Stimulated activated CD4-positive, alpha-beta T cell treated with anti-CD3 and anti-CD28 coated beads, Interleukin-1b, Interleukin-23, amount 100 ng/mL, for 4 hours (primary cell): ENCODE data around the gene PDLIM5.
"Not testable (repeated sequence)": the region's sequence is repeated elsewhere in the genome, so short reads cannot be mapped to it uniquely, and the experiment has no call there.

Source experiments
- DNase-seq, 2 donors: peaks; one replicate each; pipeline ENCODE4 v3.0.0-alpha.2; 2020; ENCODE audit warnings: low read depth in 2 of 2

The PDLIM5 gene, protein sequence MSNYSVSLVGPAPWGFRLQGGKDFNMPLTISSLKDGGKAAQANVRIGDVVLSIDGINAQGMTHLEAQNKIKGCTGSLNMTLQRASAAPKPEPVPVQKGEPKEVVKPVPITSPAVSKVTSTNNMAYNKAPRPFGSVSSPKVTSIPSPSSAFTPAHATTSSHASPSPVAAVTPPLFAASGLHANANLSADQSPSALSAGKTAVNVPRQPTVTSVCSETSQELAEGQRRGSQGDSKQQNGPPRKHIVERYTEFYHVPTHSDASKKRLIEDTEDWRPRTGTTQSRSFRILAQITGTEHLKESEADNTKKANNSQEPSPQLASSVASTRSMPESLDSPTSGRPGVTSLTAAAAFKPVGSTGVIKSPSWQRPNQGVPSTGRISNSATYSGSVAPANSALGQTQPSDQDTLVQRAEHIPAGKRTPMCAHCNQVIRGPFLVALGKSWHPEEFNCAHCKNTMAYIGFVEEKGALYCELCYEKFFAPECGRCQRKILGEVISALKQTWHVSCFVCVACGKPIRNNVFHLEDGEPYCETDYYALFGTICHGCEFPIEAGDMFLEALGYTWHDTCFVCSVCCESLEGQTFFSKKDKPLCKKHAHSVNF

DNA sequence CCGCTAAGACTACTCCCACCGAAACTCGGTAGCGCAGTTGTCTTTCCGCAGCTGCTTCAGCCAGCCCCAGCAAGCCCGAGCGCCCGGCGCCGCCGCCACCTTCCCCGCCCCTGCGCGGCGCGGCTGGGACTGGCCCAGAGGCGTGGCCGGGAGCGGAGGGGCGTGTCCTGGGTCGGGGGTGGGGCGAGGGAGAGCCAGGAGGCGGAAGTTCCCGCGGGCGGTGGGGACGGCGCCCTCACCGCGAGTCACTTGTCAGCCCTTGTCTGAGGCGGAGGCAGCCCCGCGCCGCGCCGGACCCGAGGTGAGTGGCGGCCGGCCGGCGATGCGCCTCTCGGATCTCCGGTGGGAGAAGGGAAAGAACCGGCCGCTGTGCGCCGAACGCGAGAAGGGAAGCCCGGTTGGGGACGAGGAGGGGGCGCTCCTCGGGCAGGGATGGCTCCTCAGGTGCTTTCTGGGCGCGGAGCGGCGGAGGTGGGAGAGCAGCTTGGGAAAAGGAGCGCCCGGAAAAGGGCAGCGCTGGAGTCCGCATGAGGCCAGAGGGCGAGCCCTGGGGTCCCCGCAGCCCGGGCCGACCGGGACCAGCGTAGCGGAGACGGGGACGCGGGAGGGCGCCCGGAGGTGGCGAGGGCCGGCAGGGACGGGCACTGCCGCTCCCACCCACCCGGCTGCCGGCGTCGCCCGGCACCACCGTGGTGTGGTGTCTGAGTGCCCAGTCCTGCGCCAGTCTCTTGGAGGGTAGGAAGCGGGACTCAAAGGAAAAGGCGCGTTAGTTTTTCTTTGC, at the start of gene PDLIM5:
Gene PDLIM5, plus strand, starts transcription at position 248 of the 781 bp plus-strand sequence. CDS start 3,347 bp downstream, outside the sequence.
- DNase-seq = peak; percentile 85 to 86

DNA sequence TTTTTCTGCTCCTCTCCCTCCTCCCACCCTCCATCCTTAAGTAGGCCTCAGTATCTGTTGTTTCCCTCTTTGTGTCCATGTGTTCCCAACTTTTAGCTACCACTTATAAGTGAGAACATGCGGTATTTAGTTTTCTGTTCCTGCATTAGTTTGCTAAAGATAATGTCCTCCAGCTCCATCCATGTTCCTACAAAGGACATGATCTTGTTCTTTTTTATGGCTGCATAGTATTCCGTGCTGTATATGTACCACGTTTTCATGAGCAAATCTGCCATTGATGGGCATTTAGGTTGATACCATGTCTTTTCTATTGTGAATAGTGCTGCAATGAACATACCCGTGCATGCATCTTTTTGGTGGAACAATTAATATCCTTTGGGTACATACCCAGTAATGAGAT, 49.3 kb upstream of the PDLIM5 start:
- DNase-seq = not testable (repeated sequence)

DNA sequence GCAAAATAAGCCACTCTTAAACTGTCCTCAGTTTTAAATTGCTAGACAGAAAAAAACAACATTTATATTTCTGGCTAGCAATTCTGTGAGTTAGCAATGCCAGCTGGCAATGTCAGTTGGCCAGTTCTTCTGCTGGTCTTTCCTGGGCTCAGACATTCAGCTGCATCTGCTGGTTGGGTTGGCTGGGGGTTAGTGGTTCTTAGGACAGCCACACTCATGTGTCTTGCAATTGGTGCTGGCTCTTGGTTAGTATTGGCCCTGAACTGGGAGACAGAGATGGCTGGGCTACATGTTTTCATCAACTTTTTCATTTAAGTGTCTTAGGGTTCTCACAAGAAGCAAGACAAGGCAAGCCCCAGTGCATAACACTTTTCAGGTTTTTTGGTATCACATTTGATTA, 48.0 kb upstream of the PDLIM5 start:
- DNase-seq = no peak

DNA sequence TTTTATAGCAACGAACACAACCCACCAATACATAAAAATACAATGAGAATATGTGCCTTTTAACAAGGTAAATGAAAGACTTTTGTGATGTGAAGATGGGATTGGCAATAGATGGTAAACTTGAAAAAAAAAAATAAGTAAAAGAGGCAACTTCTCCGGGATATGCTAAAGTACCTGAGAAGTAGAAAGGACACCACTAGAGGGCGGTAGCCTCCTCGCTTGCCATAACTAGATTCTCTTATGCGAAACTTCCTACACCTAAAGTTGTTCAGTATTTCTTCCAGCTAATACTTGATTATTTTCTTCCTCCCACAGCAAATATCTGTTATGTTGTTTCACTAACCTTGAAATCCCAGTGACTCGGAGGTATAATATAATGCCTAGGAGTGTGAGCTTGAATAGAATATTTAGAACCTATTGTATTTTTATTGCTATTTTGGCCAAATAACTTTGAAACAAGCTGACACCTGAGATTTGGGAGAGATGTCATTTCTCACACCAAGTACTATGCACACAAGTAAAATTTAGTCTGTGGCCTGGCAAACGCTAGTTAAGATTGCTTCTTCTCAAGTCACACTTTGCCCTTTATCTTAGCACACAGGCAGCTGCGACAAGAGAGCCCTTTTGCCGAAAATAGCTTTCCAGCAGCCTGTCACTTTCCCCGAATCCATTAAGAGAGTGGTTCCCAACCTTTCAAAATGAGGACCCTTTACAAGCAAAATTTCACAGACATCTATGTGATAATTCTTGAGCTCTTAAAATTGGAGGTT, 44.9 kb upstream of the PDLIM5 start:
- peak; percentile 17 to 50 for DNase-seq

DNA sequence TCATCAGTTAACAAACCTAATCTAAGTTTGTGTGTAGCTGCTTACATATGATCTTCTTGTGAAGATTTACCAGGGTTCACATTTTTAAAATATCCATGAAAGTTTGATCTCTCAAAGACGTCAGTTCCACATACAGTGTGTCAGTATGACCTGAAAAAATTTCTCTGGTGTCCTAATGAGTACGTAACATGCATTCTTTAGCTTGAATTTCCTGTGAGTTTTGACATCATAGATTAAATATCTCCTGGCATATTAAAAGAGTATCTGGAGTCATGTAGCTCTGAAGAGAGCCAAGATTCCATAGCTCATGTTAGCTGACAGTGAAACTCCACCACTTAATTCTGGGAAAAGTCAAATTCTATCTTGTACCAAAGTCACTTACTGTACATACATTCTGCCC, 43.9 kb upstream of the PDLIM5 start:
- DNase-seq = no peak

DNA sequence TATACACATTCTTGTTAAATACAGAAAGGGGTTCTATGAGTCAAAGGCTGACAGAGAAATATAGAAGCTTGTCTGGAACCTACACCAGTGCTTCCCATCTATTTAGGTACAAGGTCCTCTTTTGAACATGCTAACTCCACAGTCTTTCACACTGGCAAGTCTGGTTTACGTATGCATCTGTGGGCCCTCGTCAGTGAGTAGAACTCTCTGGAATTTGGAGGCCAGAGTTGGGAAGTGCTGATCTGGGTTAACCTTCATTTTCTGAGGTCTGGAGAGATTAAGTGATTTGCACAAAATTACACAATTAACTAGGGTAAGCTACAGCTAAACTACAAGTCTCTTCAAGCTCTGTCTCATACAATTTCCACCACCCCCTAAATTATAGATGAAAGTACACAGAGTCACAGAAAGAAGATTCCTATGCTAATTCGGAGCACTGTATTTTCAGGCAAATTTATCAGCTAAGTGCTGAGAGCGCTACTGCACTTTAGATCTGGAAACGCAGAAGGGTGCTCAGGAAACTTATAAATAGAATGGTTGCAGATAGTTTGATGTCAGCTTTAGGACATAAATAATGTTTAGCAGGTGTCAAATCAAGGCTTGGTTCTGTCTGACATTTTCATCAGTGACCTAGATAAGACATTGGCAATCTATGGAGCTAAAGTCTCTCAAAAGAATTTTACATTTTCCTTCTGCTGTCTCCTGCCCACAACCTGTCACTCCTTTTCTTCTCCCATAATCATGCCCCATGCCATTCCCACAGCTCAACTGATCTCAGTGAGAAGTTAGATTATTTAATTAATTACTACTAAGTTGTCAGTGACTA, 43.0 kb upstream of the PDLIM5 start:
- no peak for DNase-seq

DNA sequence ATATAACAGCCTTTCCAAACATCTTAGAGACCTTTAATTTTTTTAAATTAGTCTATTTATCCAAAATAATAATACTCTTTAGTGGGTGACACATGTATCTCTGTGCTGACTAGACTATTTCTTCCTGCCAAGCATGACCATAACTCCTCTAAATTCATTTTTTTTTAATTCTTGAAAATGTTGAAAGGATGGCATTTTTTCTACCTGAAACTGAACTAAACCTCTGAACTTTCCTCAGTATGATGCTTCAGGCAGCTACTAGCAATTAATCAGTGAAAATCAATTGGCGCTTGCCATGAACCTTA, 42.4 kb upstream of the PDLIM5 start:
- no peak for DNase-seq

DNA sequence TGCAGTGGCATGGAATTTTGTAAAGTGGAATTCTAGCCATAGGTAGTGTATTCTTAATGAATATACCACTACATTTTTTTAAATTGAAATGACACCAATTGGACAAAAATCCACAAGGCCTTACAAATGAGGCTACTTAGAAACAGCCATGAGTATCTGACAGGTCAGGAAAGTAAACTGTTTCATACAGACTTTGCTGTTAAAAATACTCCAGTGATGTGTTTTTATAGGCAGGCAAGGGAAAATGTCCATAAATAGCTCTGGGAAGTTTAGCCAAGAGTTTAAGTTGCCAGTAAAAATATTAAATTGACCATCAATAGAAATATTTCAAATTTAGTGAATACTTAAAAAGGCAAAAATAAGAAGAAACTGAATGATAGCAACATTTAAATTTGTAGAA, 41.8 kb upstream of the PDLIM5 start:
- no peak for DNase-seq

DNA sequence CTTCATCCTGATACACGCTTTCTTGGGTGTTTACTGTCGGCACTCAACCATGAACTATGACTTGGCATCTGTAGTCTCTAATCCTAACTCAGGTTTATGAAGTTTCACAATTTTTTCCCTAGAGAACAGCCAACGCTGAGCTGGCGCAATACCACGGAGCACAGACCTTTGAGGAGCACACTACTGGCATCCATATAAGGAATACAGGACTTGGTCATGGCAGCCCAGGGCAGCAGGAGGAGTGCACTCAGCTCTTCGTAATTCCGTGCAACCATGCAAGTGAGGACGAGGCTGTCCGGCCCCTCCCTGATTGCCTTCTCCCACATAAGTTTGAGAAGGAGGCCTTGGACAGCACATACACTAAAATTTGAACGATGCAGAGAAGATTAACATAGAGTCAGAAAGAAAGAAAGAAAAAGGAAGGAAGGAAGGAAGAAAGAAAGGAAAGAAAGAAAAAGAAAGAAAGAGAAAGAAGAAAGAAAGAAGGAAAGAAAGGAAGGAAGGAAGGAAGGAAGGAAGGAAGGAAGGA, 41.0 kb upstream of the PDLIM5 start:
- DNase-seq = no peak

DNA sequence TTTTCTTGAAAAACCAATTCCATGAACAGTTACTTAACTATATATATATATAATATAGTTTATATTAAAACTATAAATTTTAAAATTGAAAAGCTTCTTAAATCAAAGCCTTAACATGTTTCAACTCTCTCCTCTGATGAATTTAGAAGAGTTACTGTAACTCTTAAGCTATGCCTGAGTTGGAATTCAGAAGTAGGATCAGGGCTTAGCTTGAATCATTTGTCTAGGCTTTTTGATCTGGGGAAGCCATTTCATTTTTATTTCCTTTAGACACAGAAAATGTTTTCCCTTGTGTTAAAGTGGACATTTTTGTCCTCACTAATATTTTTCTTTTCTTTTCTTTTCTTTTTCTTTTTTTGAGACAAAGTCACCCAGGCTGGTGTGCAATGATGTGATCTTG, 40.4 kb upstream of the PDLIM5 start:
- DNase-seq = no peak

DNA sequence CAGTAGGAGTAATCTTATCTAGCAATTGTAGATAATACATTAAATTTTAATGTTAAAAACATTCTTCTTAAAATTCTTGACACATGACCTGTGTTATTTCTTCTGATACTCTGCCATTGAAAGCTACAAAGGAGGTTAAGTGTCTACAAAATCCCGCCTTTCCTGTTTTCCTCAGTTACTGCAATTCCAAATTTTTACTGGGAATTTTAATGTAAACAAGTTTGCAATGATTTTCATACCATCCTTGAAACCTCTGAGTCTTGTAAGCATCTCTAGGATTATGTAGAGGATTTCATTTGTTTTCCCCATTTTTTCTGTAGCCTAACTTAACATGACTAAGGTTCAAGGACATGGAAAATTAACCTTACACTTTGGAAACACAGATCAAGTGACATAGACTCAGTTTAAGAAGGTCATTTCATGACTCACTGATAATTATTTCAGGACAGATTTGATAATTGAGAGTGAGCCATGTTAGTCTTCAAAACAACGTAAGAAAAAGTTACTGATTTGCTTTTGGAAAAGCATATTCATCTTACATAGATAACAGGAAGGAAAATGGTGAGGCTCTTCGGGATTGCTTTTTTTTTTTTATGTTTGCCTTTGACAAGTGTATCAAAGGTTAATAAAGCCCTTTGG, 39.6 kb upstream of the PDLIM5 start:
- DNase-seq = no peak

DNA sequence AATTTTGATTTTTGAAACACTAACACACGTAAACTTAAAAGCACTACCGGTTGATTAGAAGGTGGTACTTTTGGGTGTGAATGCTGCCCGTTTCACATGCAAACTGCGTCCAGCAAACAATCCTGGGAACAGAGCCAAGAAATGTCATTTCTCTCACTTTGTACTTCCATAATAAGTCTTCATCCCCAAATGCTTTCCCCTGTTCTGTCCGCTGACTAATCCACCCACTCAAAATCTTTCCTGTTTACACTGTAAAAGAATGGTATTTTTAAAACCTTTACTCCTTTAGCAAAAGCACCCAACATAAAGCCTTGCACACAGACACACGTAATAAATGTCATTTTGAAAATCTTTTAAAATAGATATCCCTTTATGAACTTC, 39.1 kb upstream of the PDLIM5 start:
- no peak for DNase-seq

DNA sequence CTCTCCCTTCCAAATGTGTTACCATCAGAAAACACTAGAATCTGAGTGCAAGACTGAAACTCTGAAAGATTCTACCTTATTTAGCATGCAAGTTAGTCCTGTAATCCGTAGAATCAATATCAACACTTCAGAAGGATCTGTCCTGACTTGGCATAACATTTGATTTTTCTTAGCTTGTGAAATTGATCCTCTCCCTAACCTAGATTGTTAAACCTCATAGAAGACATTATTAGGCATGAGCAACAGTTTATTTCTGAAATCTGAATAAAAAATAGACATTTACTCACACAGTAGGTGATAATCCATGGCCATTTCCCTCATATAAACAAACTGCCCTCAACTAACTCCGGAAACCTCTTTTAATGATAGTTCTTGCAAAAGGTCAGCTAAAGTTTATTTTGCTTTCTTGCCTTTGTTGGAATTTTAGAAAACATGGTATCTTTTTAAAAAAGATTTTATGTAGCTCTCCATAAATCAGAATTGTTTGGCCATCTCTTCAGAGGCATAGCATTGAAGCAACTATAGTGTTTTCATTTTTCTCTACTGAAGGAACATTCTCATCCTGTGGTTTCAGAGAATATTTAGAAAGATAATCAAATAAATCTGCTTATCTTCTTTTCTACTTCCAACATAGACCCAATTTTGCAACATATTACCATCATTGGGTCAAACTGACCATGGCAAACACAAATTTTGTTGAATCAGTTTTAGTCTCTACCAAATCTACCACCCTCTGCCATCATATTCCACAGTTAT, 38.5 kb upstream of the PDLIM5 start:
- no peak for DNase-seq

DNA sequence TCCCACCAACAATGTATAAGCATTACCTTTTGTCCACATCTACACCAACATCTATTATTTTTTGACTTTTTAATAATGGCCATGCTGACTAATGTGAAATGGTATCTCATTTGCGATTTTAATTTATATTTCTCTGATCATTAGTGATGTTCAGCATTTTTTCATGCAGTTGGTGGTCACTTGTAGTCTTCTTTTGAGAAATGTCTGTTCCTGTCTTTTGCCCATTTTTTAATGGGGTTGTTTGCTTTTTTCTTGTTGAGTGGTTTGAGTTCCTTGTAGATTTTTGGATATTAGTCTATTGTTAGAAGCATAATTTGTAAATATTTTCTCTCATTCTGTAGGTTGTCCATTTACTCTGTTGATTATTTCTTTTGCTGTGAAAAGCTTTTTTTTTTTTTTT, 36.8 kb upstream of the PDLIM5 start:
- DNase-seq = no peak

DNA sequence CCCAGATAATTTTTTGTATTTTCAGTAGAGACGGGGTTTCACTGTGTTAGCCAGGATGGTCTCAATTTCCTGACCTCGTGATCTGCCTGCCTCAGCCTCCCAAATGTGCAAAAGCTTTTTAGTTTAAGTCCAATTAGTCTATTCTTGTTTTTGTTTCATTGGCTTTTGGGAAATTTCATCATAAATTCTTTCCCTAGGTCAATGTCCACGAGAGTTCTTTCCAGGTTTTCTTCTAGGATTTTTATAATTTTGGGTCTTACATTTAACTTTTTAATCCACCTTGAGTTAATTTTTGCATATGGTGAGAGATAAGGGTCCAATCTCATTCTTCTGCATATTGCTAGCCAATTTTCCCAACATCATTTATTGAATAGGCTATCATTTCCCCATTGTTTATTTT, 36.3 kb upstream of the PDLIM5 start:
- no peak for DNase-seq

DNA sequence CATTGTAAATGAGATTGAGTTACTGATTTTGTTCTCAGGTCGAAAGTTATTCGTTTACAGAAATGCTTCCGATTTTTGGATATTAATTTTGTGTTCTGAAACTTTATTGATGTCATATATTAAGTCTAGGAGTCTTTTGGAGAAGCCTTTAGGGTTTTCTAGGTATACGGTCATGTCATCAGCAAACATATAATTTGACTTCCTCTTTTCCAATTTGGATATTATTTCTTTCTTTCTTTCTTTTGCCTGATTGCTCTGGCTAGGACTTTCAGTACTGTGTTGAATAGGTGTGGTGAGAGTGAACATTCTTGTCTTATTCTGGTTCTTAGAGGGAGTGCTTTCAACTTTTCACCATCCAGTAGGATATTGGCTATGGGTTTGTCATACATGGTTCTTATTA, 35.4 kb upstream of the PDLIM5 start:
- DNase-seq = no peak

DNA sequence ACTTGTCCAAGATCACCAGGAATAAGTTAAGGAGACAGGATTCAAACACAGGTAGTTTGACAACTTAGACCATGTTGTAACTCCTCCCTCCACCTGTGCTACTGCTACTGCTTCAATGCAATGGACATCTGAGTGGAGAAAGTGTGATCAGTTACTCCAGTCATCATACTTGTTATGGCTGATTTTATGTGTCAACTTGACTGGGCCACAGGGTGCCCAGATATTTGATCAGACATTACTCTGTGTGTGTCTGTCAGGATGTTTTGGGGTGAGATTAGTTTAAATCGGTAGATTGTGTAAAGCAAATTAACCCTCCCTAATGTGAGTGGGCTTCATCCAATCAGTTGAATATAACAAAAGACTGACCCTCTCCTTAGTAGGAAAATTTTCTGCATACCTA, 34.8 kb upstream of the PDLIM5 start:
- DNase-seq = no peak

DNA sequence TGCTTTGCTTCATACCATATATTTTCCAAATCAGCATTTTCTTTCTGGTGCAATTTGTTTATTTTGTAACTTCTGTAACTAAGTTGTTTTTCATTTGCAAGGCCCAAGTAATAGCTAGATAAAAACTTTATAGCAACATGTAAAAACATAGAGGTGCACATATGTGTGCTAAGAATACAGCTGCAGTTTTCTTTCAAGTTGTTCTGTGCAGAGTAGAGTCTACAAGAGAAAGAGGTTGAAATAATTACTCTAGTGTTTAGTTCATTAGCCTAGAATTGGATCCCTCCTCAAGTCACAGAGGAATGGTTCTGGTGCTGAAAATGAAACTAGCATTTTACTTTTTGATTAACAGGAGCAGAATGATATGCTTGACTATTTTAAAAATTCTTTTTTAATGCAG, 32.2 kb upstream of the PDLIM5 start:
- no peak for DNase-seq

DNA sequence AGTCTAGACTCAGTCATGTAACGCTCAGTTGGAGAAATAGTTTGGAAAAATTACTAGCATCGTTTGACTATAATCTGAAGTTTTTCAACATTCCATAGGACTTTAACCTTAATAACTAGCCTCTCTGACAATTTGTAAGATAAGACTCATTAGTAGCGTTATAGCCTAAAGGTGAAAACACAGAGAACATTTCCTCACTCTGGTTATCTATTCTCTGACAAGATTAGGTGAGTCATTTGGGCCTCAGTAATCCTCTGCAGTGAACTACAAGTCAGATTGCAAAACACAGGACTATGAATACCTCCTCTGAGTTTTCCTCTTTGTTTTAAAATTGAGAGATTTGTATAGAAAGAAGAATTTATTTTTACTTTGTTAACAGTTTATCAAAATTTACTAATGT, 31.8 kb upstream of the PDLIM5 start:
- DNase-seq = no peak

DNA sequence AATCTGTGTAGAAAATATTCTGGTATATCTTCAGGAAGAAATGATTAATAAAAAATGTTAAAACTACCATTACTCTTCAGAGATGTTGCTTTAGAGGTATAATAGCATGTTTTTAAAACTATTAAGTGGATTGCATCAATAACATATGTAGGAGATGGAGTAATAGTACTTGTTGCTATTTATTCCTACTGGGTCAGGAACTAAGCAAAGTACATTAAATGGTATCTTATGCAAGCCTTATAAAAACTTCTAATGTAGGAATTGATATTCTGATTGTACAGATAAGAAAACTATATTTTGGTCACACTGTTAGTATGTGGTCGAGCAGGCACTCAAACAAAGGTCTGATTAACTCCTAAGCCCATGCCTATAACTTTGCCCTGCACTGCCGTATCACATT, 31.4 kb upstream of the PDLIM5 start:
- DNase-seq = no peak
